GM23248 (cell line): Measurements from ENCODE around the gene P2RY11. TPM values are rescaled to one million over a fixed set of nuclear protein-coding genes. Genes with fewer than 3 reads are reported as not detected.

ENCODE experiments used
- DNase-seq: peaks from one replicate; pipeline ENCODE4 v3.0.0-alpha.2; 2015
- H2AFZ ChIP-seq: fragments of 200-600 bp; sonication (generic); 2 replicates; pipeline ENCODE4 v1.6.1; 2016; ENCODE audit warnings: antibody characterized with exemption
- H3F3A ChIP-seq: fragments of 200-600 bp; sonication (generic); 2 replicates; pipeline ENCODE4 v1.6.1; 2016; ENCODE audit warnings: mild to moderate bottlenecking, antibody characterized with exemption, mixed run types; ENCODE audit not compliant: insufficient read depth
- H3K27ac ChIP-seq: fragments of 200-600 bp; sonication (generic); 2 replicates; pipeline ENCODE4 v1.5.1; 2016; ENCODE audit warnings: mild to moderate bottlenecking
- H3K27me3 ChIP-seq: fragments of 200-600 bp; sonication (generic); replicated peaks from 2 replicates; pipeline ENCODE4 v1.6.1; 2016; ENCODE audit warnings: mild to moderate bottlenecking; ENCODE audit not compliant: insufficient read depth
- H3K36me3 ChIP-seq: fragments of 200-600 bp; sonication (generic); 2 replicates; pipeline ENCODE4 v1.6.1; 2016; ENCODE audit warnings: low read depth, mild to moderate bottlenecking
- H3K4me1 ChIP-seq: fragments of 200-600 bp; sonication (generic); 2 replicates; pipeline ENCODE4 v1.6.1; 2016; ENCODE audit warnings: mild to moderate bottlenecking; ENCODE audit not compliant: insufficient read depth
- H3K4me2 ChIP-seq: fragments of 200-600 bp; sonication (generic); one replicate; pipeline ENCODE4 v1.6.1; 2016; ENCODE audit warnings: mild to moderate bottlenecking; ENCODE audit not compliant: unreplicated experiment
- H3K4me3 ChIP-seq: fragments of 200-600 bp; sonication (generic); 2 replicates; pipeline ENCODE4 v1.5.1; 2016; ENCODE audit warnings: mild to moderate bottlenecking
- H3K79me2 ChIP-seq: fragments of 200-600 bp; sonication (generic); 2 replicates; pipeline ENCODE4 v1.6.1; 2016; ENCODE audit warnings: mild to moderate bottlenecking; ENCODE audit not compliant: insufficient read depth
- H3K9ac ChIP-seq: fragments of 200-600 bp; sonication (generic); 2 replicates; pipeline ENCODE4 v1.6.1; 2016; ENCODE audit warnings: mild to moderate bottlenecking
- H3K9me2 ChIP-seq: fragments of 200-600 bp; sonication (generic); 2 replicates; pipeline ENCODE4 v1.6.1; 2016; ENCODE audit warnings: mixed run types, mild to moderate bottlenecking, moderate library complexity; ENCODE audit not compliant: insufficient read depth
- H3K9me3 ChIP-seq: fragments of 200-600 bp; sonication (generic); one replicate; pipeline ENCODE4 v1.6.1; 2017; ENCODE audit warnings: low read depth
- H4K20me1 ChIP-seq: fragments of 200-600 bp; sonication (generic); 2 replicates; pipeline ENCODE4 v1.6.0; 2016; ENCODE audit not compliant: insufficient read depth
- EZH2 ChIP-seq: fragments of 200-600 bp; sonication (generic); IDR thresholded peaks from 2 replicates; pipeline ENCODE4 v1.6.1; 2018; ENCODE audit warnings: antibody characterized with exemption, mild to moderate bottlenecking; ENCODE audit not compliant: insufficient read depth, poor library complexity, severe bottlenecking
- EZH2phosphoT487 ChIP-seq: fragments of 200-600 bp; sonication (generic); IDR thresholded peaks from 2 replicates; pipeline ENCODE4 v1.6.1; 2018; ENCODE audit warnings: antibody characterized with exemption, moderate library complexity, mild to moderate bottlenecking, low read depth; ENCODE audit not compliant: insufficient read depth
- WGBS, 2 experiments: methylation state at CpG; one replicate each; pipeline ENCODE4 v1.1.6; 2015 to 2017; ENCODE audit warnings: low lambda C conversion rate in 2 of 2, low coverage in 1 of 2; ENCODE audit errors: missing lambda C conversion rate in 2 of 2; 5-methylcytosine and 5-hydroxymethylcytosine counted together
- in situ Hi-C: fragments of 300-500 bp; cut with MboI; formaldehyde crosslinking; loops from 2 replicates; pipeline ENCODE4 v1.15.0; 2020
- polyA plus RNA-seq: library from polyadenylated mRNA; unstranded; fragments of >200 nt; fragmentation: Nextera tagmentation; extraction: Ambion mirVana; gene quantifications from 2 replicates; pipeline ENCODE4 v1.2.1, GENCODE V29; 2016
- small RNA-seq: library from RNA; depleted of rRNA; stranded (forward); fragments of <200 nt; gene quantifications from one replicate; pipeline ENCODE3, GENCODE V24; 2014; ENCODE audit warnings: low read depth, low replicate concordance
- total RNA-seq: library from RNA; depleted of rRNA; stranded (reverse); fragments of >200 nt; shearing (Covaris generic); gene quantifications from 2 replicates; pipeline ENCODE4 v1.2.3, GENCODE V29; 2014; rRNA removed

Gene P2RY11
- total and polyA plus RNA-seq, 2 experiments from 2014 or later: 2.8 to 6.3 TPM

DNA sequence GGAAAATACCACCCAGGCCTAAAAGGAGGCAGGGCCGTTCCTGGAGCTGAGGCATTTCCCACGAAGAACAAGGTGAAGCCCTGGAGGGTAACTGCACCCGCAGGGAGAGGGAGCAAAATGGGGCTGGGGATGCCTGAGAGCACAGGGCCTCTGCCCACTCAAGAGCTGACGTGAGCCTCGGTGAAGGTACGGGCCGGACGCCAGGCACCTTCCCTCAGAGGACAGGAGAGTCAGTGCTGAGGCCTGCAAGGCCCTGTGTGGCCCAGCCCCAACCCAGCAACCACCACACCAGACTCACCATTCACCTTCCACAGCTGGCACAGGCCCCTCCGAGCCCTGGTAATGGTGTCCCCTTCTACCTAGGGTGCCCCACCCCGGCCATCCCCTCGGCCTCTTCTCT, 47.0 kb downstream of the P2RY11 start:
- Histone ChIP-seq H3K9ac (no peak overlapping the region), H3F3A (peaks cover 3% of the 10 kb centered on the region; the same call in 1 of the 2 replicates), H4K20me1 (no peaks in the 10 kb centered on the region), H2AFZ (no peak overlapping the region), H3K9me3 (no peaks in the 10 kb centered on the region), H3K27me3 (no peaks in the 10 kb centered on the region), H3K36me3 (peaks cover 34% of the 10 kb centered on the region; the same call in 1 of the 2 replicates), H3K27ac (no peak overlapping the region), H3K4me3 (no peak overlapping the region), H3K4me1 (no peaks in the 10 kb centered on the region), H3K9me2 (no peaks in the 10 kb centered on the region), H3K4me2 (no peak overlapping the region), H3K79me2 (0 out of 2 replicates have a peak, but pooled peaks cover 3% of the 10 kb centered on the region)
- WGBS, 2 experiments: 93 to 95% methylated on average over 11 of the region's 11 CpGs
- TF ChIP-seq EZH2phosphoT487 (no peak), EZH2 (no peak)
- no peak for DNase-seq
- in situ Hi-C loops: no loop called here

DNA sequence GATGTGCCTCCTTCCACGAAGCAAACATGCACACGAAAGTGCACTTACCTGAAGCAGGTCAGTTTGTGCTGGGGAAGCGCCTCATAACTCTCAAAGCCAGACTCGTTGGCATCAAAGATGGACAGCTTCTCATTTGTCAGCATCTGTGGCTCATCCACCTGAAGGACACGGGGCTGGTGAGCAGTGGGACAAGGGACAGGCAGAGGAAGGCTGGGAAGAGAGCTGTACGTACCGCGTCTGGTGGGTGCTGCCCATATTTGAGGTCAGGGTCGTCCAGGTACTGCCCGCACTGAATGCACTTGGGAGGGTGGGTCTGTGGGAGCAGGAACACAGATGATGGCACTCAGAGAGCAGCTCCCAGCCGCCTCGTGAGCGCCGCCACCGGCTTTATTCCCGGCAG, 48.1 kb downstream of the P2RY11 start:
- in situ Hi-C loops: no loop called here
- H3K9me2 ChIP-seq: no peaks in the 10 kb centered on the region
- DNase-seq: no peak
- H3F3A ChIP-seq: peaks cover 3% of the 10 kb centered on the region; the same call in 1 of the 2 replicates
- 88 to 89% methylated on average over 16 of the region's 16 CpGs for WGBS, 2 experiments
- H3K9ac ChIP-seq: no peak overlapping the region
- no peaks in the 10 kb centered on the region for H3K9me3 ChIP-seq
- H3K36me3 ChIP-seq: peaks cover 34% of the 10 kb centered on the region; the same call in 1 of the 2 replicates
- H3K4me3 ChIP-seq: no peak overlapping the region
- no peaks in the 10 kb centered on the region for H4K20me1 ChIP-seq
- no peak overlapping the region for H2AFZ ChIP-seq
- 0 out of 2 replicates have a peak, but pooled peaks cover 3% of the 10 kb centered on the region for H3K79me2 ChIP-seq
- no peak for TF ChIP-seq EZH2
- H3K27me3 ChIP-seq: no peaks in the 10 kb centered on the region
- H3K4me2 ChIP-seq: no peak overlapping the region
- H3K4me1 ChIP-seq: no peaks in the 10 kb centered on the region
- no peak overlapping the region for H3K27ac ChIP-seq

DNA sequence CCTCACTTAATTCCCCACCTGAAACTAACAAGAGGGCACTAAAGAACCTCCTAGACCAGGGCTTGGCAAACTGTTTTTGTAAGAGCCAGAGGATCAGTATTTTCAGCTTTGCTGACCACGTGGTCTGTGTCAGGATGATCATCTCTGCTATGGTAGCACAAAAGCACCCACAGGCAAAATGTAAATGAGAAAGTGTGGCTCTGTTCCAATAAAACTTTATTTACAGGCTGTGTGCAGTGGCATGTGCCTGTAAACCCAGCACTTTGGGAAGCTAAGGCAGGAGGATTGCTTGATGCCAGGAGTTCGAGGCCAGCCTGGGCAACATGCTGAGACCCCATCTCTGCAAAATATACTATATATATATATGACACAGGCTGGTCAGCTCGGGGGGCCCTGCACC, 52.0 kb downstream of the P2RY11 start:
- peaks cover 6% of the 10 kb centered on the region; the same call in 1 of the 2 replicates for H3K79me2 ChIP-seq
- 90 to 100% methylated on average over 3 of the region's 3 CpGs for WGBS, 2 experiments
- DNase-seq: no peak
- no peak overlapping the region for H3K27ac ChIP-seq
- no peak overlapping the region for H3K4me3 ChIP-seq
- no peak overlapping the region for H3K4me2 ChIP-seq
- no peak overlapping the region for H3K9ac ChIP-seq
- no peaks in the 10 kb centered on the region for H3K9me3 ChIP-seq
- H2AFZ ChIP-seq: no peak overlapping the region
- H4K20me1 ChIP-seq: no peaks in the 10 kb centered on the region
- peaks cover 27% of the 10 kb centered on the region for H3K36me3 ChIP-seq
- in situ Hi-C loops: no loop called here
- TF ChIP-seq EZH2phosphoT487 (no peak), EZH2 (no peak)
- H3K9me2 ChIP-seq: no peaks in the 10 kb centered on the region
- H3K27me3 ChIP-seq: no peaks in the 10 kb centered on the region
- H3K4me1 ChIP-seq: no peaks in the 10 kb centered on the region
- no peaks in the 10 kb centered on the region for H3F3A ChIP-seq

Small RNA genes lying within 50 kb of the gene (small RNA-seq; reads per million reads assigned to genes)
- gene SNORD105 (3.6 reads per million, percentile 75 among the genes with 10 or more reads in this experiment), gene SNORD105B (292 reads per million, percentile 97 among the genes with 10 or more reads in this experiment)

Other genes starting within 250 kb of the P2RY11 start
- 11.6 and 26.2 TPM in 2 replicates for gene OLFM2, start 175.2 kb upstream of the P2RY11 start, total RNA-seq
- 8.9 and 9.4 TPM in 2 replicates for gene OLFM2, start 175.2 kb upstream of the P2RY11 start, polyA plus RNA-seq
- 22.8 and 26.8 TPM in 2 replicates for gene COL5A3, start 101.2 kb upstream of the P2RY11 start, total RNA-seq
- 4.1 and 4.2 TPM in 2 replicates for gene COL5A3, start 101.2 kb upstream of the P2RY11 start, polyA plus RNA-seq
- 0.97 TPM in 1 of 2 replicates, not detected in the other for gene RDH8, start 98.2 kb upstream of the P2RY11 start, total RNA-seq
- 0.19 TPM in 1 of 2 replicates, not detected in the other for gene RDH8, start 98.2 kb upstream of the P2RY11 start, polyA plus RNA-seq
- 30.6 and 33.0 TPM in 2 replicates for gene SHFL, start 25.4 kb upstream of the P2RY11 start, total RNA-seq
- gene SHFL, start 25.4 kb upstream of the P2RY11 start, polyA plus RNA-seq: 28.4 and 29.8 TPM in 2 replicates
- gene ANGPTL6, start 9.0 kb upstream of the P2RY11 start, total RNA-seq: 0.22 and 0.63 TPM in 2 replicates
- gene ANGPTL6, start 9.0 kb upstream of the P2RY11 start, polyA plus RNA-seq: 0.46 and 0.58 TPM in 2 replicates
- gene PPAN, start 5.3 kb upstream of the P2RY11 start, total RNA-seq: 39.7 and 47.0 TPM in 2 replicates
- gene PPAN, start 5.3 kb upstream of the P2RY11 start, polyA plus RNA-seq: 44.2 and 47.7 TPM in 2 replicates
- gene EIF3G, start 8.2 kb downstream of the P2RY11 start, total RNA-seq: 211 and 259 TPM in 2 replicates
- gene EIF3G, start 8.2 kb downstream of the P2RY11 start, polyA plus RNA-seq: 176 and 179 TPM in 2 replicates
- 32.5 and 57.5 TPM in 2 replicates for gene DNMT1, start 83.3 kb downstream of the P2RY11 start, total RNA-seq
- gene DNMT1, start 83.3 kb downstream of the P2RY11 start, polyA plus RNA-seq: 91.8 and 101 TPM in 2 replicates
- 20.3 and 24.9 TPM in 2 replicates for gene S1PR2, start 119.6 kb downstream of the P2RY11 start, total RNA-seq
- 35.1 and 35.4 TPM in 2 replicates for gene S1PR2, start 119.6 kb downstream of the P2RY11 start, polyA plus RNA-seq
- gene MRPL4, start 140.5 kb downstream of the P2RY11 start, total RNA-seq: 101 and 103 TPM in 2 replicates
- 71.6 and 73.9 TPM in 2 replicates for gene MRPL4, start 140.5 kb downstream of the P2RY11 start, polyA plus RNA-seq
- 21.6 and 22.3 TPM in 2 replicates for gene ICAM1, start 159.4 kb downstream of the P2RY11 start, total RNA-seq
- gene ICAM1, start 159.4 kb downstream of the P2RY11 start, polyA plus RNA-seq: 23.6 and 24.4 TPM in 2 replicates
- gene ICAM4, start 175.3 kb downstream of the P2RY11 start, total RNA-seq: 1.1 and 3.7 TPM in 2 replicates
- gene ICAM4, start 175.3 kb downstream of the P2RY11 start, polyA plus RNA-seq: 0.44 and 1.3 TPM in 2 replicates
- gene ICAM5, start 178.3 kb downstream of the P2RY11 start, total RNA-seq: 45.4 and 48.7 TPM in 2 replicates
- gene ICAM5, start 178.3 kb downstream of the P2RY11 start, polyA plus RNA-seq: 8.8 and 9.8 TPM in 2 replicates
- gene ZGLP1, start 198.1 kb downstream of the P2RY11 start, total RNA-seq: 1.8 and 2.5 TPM in 2 replicates
- gene ZGLP1, start 198.1 kb downstream of the P2RY11 start, polyA plus RNA-seq: 1.4 and 1.8 TPM in 2 replicates
- gene FDX2, start 204.3 kb downstream of the P2RY11 start, total RNA-seq: 46.6 and 50.2 TPM in 2 replicates
- 48.9 and 49.2 TPM in 2 replicates for gene FDX2, start 204.3 kb downstream of the P2RY11 start, polyA plus RNA-seq
- gene RAVER1, start 221.8 kb downstream of the P2RY11 start, total RNA-seq: 23.0 and 27.1 TPM in 2 replicates
- 28.7 and 29.2 TPM in 2 replicates for gene RAVER1, start 221.8 kb downstream of the P2RY11 start, polyA plus RNA-seq
- 3.4 and 8.6 TPM in 2 replicates for gene ICAM3, start 227.9 kb downstream of the P2RY11 start, total RNA-seq
- 23.1 and 23.4 TPM in 2 replicates for gene ICAM3, start 227.9 kb downstream of the P2RY11 start, polyA plus RNA-seq